Smooth muscle cell (in vitro differentiated cells): ENCODE results near the gene TBC1D7. TPM values are rescaled to one million over a fixed set of nuclear protein-coding genes. Genes with fewer than 3 reads are reported as not detected.

Source experiments
- DNase-seq: peaks from one replicate; lab custom pipeline; 2025; ENCODE audit not compliant: unreplicated experiment; lab: John Stamatoyannopoulos, UW
- H2AFZ ChIP-seq: fragments of 200-600 bp; sonication (generic); 2 replicates; pipeline ENCODE4 v1.6.0; 2016; ENCODE audit warnings: antibody characterized with exemption, low read depth, mild to moderate bottlenecking
- H3F3A ChIP-seq: fragments of 200-600 bp; sonication (generic); 2 replicates; pipeline ENCODE4 v1.6.0; 2017; ENCODE audit warnings: antibody characterized with exemption, low read depth
- H3K27ac ChIP-seq: fragments of 200-600 bp; sonication (generic); 2 replicates; pipeline ENCODE4 v1.5.1; 2016; ENCODE audit warnings: low read depth, mild to moderate bottlenecking
- H3K27me3 ChIP-seq: fragments of 200-600 bp; sonication (generic); 2 replicates; pipeline ENCODE4 v1.6.1; 2016; ENCODE audit warnings: low read depth, mild to moderate bottlenecking
- H3K36me3 ChIP-seq: fragments of 200-600 bp; sonication (generic); 2 replicates; pipeline ENCODE4 v1.5.1; 2016; ENCODE audit warnings: low read depth
- H3K4me1 ChIP-seq: fragments of 200-600 bp; sonication (generic); 2 replicates; pipeline ENCODE4 v1.5.1; 2016; ENCODE audit warnings: low read depth
- H3K4me2 ChIP-seq: fragments of 200-600 bp; sonication (generic); 2 replicates; pipeline ENCODE4 v1.6.0; 2016; ENCODE audit warnings: mild to moderate bottlenecking
- H3K4me3 ChIP-seq: fragments of 200-600 bp; sonication (generic); 2 replicates; pipeline ENCODE4 v1.5.1; 2016; ENCODE audit warnings: mild to moderate bottlenecking
- H3K79me2 ChIP-seq: fragments of 200-600 bp; sonication (generic); 2 replicates; pipeline ENCODE4 v1.6.0; 2016; ENCODE audit warnings: low read depth, mild to moderate bottlenecking
- H3K9ac ChIP-seq: fragments of 200-600 bp; sonication (generic); 2 replicates; pipeline ENCODE4 v1.6.0; 2016; ENCODE audit warnings: low read depth
- H3K9me3 ChIP-seq: fragments of 200-600 bp; sonication (generic); replicated peaks from 2 replicates; pipeline ENCODE4 v1.5.1; 2016; ENCODE audit warnings: low read depth
- H4K20me1 ChIP-seq: fragments of 200-600 bp; sonication (generic); 2 replicates; pipeline ENCODE4 v1.6.0; 2016; ENCODE audit warnings: low read depth
- CTCF ChIP-seq: fragments of 200-600 bp; sonication (generic); IDR thresholded peaks from 2 replicates; pipeline ENCODE4 v1.5.1; 2017; ENCODE audit warnings: borderline replicate concordance, mild to moderate bottlenecking, antibody characterized with exemption; ENCODE audit not compliant: insufficient read depth, poor library complexity, severe bottlenecking
- WGBS: methylation state at CpG from one replicate; pipeline ENCODE4 v1.1.7; 2016; ENCODE audit warnings: low lambda C conversion rate; 5-methylcytosine and 5-hydroxymethylcytosine counted together
- polyA plus RNA-seq: library from polyadenylated mRNA; unstranded; fragments of >200 nt; fragmentation: Nextera tagmentation; extraction: Ambion mirVana; gene quantifications from 2 replicates; pipeline ENCODE4 v1.2.1, GENCODE V29; 2016
- total RNA-seq: library from RNA; depleted of rRNA; stranded (reverse); fragments of >200 nt; gene quantifications from 2 replicates; pipeline ENCODE4 v1.2.3, GENCODE V29; 2014

The TBC1D7 gene
- total and polyA plus RNA-seq, 2 experiments from 2014 or later = 21.1 to 39.6 TPM

GRCh38 chr6:13318821-13319220, 9.5 kb downstream of the TBC1D7 start:
- H3K79me2 ChIP-seq = no peaks in the 10 kb centered on the region
- no peaks in the 10 kb centered on the region for H3K27me3 ChIP-seq
- H3K9me3 ChIP-seq = no peaks in the 10 kb centered on the region
- no peak for TF ChIP-seq CTCF
- DNase-seq = no peak
- 97% methylated on average over 2 of the region's 2 CpGs for WGBS
- H2AFZ ChIP-seq = no peak overlapping the region
- no peak overlapping the region for H3K4me3 ChIP-seq
- H3K4me1 ChIP-seq = no peaks in the 10 kb centered on the region
- H3K27ac ChIP-seq = no peak overlapping the region
- no peaks in the 10 kb centered on the region for H3F3A ChIP-seq
- no peaks in the 10 kb centered on the region for H4K20me1 ChIP-seq
- H3K9ac ChIP-seq = no peak overlapping the region
- H3K36me3 ChIP-seq = peaks cover 38% of the 10 kb centered on the region
- no peak overlapping the region for H3K4me2 ChIP-seq

GRCh38 chr6:13315896-13316295, 12.4 kb downstream of the TBC1D7 start:
- H3K36me3 ChIP-seq = peaks cover 27% of the 10 kb centered on the region
- H3K4me2 ChIP-seq = no peak overlapping the region
- H3K4me1 ChIP-seq = no peaks in the 10 kb centered on the region
- no peak overlapping the region for H2AFZ ChIP-seq
- TF ChIP-seq CTCF = no peak
- H3K27me3 ChIP-seq = no peaks in the 10 kb centered on the region
- 98% methylated on average over 5 of the region's 5 CpGs for WGBS
- no peaks in the 10 kb centered on the region for H3K79me2 ChIP-seq
- no peak overlapping the region for H3K27ac ChIP-seq
- H3K9ac ChIP-seq = no peak overlapping the region
- H4K20me1 ChIP-seq = no peaks in the 10 kb centered on the region
- no peak overlapping the region for H3K4me3 ChIP-seq
- DNase-seq = no peak
- no peaks in the 10 kb centered on the region for H3F3A ChIP-seq
- H3K9me3 ChIP-seq = no peaks in the 10 kb centered on the region

- no peaks in the 10 kb centered on the region for H3F3A ChIP-seq
- no peaks in the 10 kb centered on the region for H4K20me1 ChIP-seq
- H3K9ac ChIP-seq = no peak overlapping the region
- no peak for DNase-seq
- no peak overlapping the region for H3K4me3 ChIP-seq
- H3K9me3 ChIP-seq = no peaks in the 10 kb centered on the region
- no peak overlapping the region for H3K27ac ChIP-seq
- peaks cover 16% of the 10 kb centered on the region for H3K36me3 ChIP-seq
- H3K4me1 ChIP-seq = no peaks in the 10 kb centered on the region
- H3K4me2 ChIP-seq = no peak overlapping the region
- H2AFZ ChIP-seq = no peak overlapping the region
- no peaks in the 10 kb centered on the region for H3K79me2 ChIP-seq
- TF ChIP-seq CTCF = no peak
- no peaks in the 10 kb centered on the region for H3K27me3 ChIP-seq
These were observed 13.5 kb downstream of the TBC1D7 start for GRCh38 chr6:13314806-13315205.

DNA sequence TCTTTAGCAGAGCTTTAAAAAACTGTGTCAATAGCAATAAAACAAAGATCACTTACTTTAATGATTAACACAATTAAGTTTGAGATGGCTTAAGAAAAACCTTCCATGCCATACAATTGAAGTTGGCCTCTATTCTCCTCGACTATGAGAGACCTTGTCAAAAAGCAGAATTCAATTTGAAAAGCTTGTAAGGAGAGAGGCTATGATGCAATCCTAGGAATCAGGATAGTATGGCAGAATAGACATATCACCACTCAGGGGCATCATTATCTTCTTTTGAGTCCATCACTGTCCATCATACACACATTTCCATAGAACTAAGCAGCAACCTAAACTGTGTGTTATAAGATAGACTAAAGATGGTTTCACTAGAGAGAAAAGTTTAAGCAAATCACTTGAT, 17.2 kb downstream of the TBC1D7 start:
- Histone ChIP-seq H3K4me2 (no peak overlapping the region), H3K9me3 (no peaks in the 10 kb centered on the region), H3K9ac (no peak overlapping the region), H3K4me3 (no peak overlapping the region), H2AFZ (no peak overlapping the region), H4K20me1 (no peaks in the 10 kb centered on the region), H3K36me3 (peaks cover 13% of the 10 kb centered on the region), H3F3A (no peaks in the 10 kb centered on the region), H3K4me1 (no peaks in the 10 kb centered on the region), H3K79me2 (no peaks in the 10 kb centered on the region), H3K27me3 (no peaks in the 10 kb centered on the region), H3K27ac (no peak overlapping the region)
- TF ChIP-seq CTCF = no peak
- DNase-seq = no peak
- WGBS = 40% methylated on average over 1 of the region's 1 CpG
